GM18519 (cell line): Measurements from ENCODE around the gene TMEM186.
"Not testable (repeated sequence)": the region's sequence is repeated elsewhere in the genome, so short reads cannot be mapped to it uniquely, and the experiment has no call there.

Experiments used
- ATAC-seq: cut with Tn5 transposase; IDR thresholded peaks from one replicate; pipeline ENCODE4 v1.9.1; 2021; ENCODE audit warnings: mild to moderate bottlenecking, moderate library complexity; ENCODE audit not compliant: unreplicated experiment, low FRiP score

Gene TMEM186

DNA sequence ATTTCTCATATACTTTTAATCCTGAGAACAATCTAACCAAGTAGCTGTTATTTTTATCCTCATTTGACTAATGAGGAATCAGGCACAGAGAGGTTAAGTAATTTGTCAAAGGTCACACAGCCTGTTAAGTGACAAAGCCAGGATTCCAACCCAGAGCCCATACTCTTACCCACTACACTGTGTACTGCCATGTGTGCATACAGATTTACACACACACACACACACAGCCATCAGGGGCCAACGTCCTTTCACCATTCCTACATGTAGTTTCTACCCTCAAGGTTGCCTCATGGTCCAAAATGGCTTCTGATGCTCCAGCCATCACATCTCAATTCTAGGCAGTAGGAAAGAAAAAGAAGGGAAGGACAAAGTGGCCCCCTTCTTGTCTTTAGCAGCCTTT, 22.1 kb downstream of the TMEM186 start:
- no peak for ATAC-seq

DNA sequence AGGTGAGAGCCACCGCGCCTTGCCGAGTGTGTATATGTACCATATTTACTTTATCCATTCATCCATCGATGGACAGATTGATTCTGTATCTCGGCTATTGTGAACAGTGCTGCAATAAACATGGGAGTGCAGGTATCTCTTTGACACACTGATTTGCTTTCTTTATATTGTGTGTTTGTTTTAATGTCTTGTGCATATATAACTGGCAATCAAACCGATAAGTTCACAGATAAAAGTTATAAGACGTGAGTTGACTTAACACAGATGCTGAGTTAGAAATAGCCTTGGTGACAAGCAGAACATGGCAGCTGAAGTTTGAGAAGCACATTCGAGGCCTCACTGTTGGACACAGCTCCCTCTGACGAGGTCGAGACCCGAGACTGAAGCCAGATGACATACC, 23.2 kb downstream of the TMEM186 start:
- no peak for ATAC-seq

DNA sequence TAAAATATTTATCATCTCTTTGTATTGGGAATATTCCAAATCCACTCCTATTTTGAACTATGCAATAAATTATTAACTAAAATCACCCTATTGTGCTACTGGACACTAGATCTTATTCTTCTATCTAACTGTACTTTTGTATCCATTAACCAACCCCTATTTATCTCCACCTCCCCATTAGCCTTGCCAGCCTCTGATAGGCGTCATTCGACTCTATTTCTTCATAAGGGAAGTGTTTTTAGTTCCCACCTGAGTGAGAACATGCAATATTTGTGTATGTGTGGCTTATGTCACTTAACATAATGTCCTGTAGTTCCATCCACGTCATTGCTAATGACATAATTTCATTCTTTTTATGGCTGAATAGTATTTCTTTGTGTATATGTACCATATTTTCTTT, 23.9 kb downstream of the TMEM186 start:
- ATAC-seq, result no peak

DNA sequence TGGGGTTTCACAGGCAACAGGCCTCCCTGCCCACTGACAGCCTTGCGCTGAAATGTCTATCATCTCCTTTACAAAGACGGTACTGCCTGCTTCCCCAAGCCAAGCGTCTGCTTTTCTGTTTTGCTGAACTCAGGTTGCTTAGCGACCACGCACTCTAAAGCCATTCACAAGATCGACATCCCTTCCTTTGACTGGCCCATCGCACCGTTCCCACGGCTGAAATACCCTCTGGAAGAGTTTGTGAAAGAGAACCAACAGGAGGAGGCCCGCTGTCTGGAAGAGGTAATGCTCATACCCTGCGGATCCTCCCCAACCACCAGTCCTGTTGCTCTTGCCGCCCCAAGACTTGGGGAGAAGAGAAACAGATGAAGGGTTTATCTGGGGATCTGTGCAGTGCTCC, 28.7 kb downstream of the TMEM186 start:
- no peak for ATAC-seq

DNA sequence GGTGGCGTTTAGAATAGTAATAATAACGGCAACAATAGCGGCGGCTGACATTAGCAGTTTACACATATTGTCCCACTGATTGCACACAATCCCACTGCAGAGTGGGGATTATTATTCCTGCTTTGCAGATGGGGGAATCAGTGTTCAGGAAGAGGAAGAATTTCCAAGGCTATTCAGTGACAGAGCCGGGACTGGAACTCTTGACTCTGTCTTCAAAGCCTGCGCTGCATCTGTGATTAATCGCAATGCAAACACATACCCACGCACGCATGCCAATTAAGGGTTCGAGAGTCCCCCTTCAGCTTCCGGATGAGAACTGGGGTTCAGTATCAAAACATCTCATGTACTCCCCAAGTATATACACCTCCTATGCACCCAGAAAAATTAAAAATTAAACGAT, 29.2 kb downstream of the TMEM186 start:
- no peak for ATAC-seq

DNA sequence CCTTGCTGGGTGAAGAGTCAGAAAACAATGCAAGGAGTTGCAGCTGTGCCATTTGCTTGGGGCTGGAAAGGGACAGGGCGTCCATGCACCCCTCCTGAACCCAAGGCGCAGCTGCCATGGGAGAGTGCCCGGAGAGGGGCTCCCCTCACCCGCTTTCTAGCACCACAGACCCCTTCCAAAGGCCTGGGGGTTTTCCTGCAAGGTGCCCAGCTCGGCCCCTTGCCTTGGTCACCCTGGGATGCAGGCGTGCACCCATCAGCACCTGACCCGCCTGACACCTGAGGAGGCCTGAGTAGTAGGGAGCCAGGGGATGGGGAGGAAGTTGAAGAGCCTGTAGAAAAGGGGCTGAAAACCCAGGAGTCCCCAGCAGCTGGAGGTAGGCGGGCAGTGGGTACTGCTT, 30.3 kb downstream of the TMEM186 start:
- no peak for ATAC-seq

DNA sequence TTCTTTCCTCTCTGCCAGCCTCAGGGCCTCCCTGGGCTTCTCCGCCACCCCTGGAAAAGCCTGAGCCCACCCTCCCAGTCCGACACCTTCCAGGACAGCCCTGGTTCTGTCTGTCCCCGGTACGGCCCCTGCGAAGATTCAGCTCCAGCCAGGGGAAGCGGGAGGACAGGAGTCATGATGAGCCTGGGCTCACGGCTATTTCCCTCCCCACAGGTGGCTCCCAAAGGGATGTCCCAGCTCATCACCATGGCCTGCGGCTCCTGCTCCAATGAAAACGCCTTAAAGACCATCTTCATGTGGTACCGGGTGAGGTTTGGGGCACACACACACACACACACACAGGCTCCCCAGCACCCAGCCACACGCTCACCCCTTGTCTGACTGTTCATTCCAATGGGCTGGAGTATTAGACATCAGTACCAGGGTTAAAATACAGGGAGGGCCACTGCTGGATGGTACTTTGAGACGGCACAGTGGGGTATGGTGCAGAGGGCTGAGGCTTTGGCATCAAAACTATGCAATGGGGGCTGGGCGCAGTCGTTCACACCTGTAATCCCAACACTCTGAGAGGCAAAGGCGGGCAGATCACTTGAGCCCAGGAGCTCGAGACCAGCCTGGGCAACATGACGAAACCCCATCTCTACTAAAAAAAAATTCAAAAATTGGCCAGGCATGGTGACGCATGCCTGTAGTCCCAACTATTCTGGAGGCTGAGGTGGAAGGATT, 32.8 kb downstream of the TMEM186 start:
- no peak for ATAC-seq

DNA sequence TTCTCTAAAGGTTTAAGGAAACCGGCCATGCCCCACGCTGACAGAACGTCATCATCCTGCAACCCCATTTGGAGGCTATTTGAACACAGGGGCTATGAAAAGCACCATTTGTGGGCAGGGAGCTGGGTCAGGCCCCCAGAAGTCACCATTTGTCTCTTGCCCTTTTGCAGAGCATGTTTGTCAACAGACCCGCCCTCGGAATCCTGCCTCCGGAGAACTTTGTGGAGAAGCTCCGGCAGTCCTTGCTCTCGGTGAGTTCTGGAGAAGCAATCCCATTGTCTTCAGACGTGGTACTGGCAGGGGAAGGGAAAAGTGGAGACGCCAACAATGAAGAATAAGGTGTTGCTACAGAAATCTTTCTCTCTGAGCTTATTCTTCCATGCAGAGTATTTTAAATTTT, 33.5 kb downstream of the TMEM186 start:
- ATAC-seq, result no peak

DNA sequence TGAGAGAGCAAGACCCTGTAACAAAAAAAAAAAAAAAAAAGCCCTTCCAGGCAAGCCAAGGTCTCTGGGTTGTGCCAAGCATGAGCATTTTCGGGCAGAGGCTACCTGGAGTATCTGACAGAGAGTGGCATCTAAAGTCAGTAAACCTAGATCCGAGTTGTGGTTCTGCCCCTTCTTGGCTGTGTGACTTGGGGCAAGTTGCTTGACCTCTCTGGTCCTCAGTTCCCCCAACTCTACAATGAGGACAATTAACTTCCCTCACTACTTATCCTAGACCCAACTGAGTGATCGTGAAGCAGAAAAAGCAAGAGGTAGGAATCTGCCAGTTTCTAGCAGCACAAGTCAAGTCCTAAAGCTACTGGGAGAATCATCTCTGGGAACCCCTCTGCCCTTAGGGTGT, 34.4 kb downstream of the TMEM186 start:
- ATAC-seq, result no peak

DNA sequence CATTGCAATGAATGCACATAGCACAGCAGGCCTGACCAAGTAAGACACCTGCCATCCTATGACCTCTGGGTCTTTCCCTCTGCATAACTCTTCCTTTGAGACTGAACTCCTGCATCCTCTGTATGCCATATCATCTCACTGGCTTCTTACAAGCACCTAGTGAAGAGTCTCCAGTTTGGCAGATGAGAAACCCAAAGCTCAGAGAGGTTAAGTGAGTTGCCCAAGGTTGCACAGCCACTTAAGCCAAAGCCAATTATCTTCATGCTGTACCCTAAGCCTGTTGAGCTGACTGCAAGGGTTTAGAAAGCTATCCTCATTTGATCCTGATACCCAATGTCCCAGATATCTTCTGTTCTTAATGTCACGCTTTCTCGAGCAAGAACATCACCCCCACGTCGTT, 35.2 kb downstream of the TMEM186 start:
- ATAC-seq, result no peak

DNA sequence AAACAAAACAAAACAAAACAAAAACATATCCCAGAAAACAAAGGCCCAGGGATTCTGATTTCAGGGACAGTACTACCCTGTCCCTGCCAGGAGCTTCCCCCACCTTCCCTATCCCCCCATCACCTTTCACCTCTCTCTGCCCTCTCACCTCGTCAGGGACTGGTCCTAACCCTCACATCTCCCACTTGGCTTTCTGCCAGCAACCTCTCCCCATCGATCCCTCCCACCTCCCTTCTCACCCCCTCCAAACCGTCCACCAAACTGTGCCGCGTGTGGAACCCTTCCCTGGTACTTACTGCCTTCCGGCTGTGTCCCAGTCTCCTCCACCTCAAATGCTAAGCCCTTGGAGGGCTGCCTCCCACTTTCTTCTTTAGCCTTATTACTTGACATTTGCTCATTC, 36.4 kb downstream of the TMEM186 start:
- ATAC-seq, result no peak

DNA sequence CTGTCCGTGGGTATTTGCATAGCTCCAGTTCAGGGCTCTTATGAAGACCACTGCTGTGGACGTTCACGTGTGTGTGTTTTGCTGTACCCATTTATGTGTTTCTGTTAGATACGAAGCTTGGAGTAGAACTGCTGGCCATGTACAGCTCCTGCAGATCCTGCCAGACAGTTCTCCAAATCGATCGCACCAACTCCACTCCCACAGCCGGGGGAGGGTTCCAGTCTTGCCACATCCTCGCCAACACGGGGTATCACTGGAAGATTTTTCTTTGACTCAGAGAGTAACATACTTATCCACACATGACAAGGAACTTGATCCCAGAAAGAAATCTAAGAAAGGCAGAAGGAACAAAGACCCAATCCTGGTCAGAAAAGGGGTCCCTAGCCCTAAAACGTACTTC, 37.4 kb downstream of the TMEM186 start:
- ATAC-seq, result no peak

DNA sequence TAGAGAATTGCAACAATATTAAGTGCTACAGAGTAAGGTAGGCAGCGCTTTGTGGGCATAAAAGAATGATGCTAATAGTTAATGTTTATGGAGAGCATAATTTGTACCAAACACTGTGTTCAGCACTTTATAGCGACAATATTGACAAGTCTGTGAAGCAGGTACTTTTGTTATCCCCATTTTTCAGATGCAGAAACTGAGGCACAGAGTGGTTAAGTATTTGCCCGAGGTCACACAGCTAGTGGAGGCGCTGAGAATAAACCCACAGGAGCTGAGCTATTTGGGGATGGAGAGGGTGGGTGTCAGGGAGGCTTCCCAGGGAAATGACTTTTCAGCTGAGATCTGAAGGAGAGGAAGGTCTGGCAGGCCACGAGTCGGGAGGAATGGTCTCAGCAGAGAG, 39.4 kb downstream of the TMEM186 start:
- no peak for ATAC-seq

DNA sequence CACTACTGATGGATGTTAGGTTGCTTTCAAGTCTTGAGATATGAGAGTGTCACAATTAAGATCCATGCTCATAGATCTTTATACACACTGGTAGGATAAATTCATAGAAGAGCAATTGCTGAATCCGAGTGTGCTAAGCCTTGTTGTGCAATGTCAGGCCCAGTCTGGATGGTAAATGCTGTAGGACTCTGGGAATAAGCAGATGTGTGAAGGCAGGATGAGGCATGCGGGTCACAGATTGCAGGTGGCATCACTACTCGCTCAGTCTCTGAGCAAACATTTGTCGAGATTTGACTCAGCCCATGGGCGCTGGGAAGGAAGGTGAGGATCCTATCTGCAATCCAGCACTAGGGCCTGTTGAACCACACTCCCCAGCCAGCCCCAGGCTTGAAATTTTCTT, 40.7 kb downstream of the TMEM186 start:
- ATAC-seq, result no peak

DNA sequence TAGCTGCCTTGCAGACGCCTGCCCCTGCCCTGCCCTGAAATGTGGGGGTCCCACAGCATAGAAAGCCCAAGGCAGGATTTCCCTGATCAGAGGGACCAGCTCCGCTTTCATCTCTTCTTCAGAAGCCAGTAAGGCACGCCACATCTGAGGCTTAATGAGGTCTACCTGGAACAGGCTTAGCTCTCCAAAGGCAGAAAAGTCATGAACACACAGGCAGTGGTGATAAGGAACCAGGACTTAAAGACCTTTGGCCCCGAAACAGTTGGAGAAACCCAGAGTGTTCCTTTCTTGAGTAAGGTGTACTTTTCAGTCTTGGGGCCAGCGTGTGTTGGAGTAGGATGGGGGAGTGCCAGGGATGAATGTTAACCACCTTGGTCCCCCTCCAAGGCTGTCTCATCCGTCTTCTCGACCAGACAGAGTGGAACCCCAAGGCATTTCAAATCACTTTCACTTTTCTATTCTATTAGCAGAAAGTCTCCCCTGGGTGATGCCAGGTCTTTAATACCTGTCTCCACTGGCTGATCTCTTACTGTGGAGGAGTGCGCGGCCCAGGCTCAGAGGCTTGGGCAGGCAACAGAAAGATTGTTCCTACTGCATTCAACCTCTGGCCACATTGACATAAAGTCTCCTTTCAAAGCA, 43.9 kb downstream of the TMEM186 start:
- ATAC-seq, result no peak

DNA sequence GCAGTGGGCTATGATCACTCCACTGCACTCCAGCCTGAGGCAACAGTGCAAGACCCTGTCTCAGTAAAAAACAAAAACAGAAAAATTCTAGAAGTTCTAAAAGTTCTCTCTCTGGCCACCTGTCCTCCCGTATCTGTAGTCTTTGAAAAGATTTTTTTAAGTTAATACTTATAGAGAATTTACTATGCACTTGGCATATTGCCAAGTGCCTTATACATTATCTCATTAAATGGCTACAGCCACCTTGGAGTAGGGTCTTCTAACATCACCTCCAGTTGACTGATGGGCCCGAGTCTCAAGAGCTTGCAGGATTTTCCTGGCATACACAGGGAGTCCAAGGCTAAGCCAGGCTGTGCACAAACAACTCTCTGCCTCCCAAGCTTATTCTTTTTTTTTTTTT, 44.7 kb downstream of the TMEM186 start:
- ATAC-seq, result no peak

DNA sequence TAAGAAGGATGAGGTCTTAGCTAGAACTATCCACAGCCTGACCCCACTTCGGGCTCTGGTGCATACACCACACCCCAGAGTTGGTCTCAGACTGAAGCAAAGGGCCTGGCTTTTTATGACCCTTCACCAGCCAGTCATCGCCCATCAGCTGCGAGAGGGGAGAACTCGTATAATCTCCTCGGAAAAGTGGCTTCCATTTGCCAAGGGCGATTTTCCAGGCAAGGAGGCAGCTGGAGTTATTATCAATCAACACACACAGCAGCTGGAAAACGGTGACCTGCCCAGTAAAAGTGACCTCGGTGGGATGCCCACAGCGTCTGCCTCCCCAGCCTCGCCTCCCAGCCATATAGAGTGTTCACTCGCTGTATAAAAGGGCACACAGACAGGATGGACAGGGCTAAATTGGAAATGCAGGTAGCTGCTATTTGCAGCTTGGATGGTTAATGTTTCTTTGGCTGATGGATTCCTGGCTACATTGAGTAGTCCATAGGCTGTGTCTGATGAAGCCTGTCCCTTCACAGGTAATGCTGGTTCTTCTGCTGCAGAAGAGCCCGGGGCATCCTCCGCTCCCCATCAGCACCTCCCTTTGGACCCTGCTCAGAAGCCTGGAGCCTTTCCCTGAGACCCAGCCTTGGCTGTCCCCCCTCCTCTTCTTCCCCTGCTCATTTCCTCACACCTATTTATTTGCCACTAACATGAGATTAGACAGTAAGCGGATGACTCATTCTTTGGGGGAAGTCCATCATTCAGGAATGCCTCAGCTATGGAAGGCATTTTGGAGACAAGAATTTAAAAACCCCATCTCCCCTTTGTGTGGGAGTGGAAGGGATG, 45.7 kb downstream of the TMEM186 start:
- ATAC-seq, result no peak

DNA sequence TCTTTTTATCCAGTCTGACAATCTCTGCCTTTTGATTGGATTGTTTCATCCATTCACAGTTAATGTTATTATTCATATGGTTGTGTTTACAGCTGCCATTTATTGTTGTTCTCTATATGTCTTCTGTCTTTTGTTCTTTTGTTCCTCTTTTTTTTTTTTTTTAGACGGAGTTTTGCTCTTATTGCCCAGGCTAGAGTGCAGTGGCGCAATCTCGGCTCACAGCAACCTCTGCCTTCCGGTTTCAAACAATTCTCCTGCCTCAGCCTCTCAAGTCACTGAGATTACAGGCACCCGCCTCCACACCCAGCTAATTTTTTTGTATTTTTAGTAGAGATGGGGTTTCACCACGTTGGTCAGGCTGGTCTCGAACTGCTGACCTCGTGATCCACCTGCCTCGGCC, 48.5 kb downstream of the TMEM186 start:
- ATAC-seq, result not testable (repeated sequence)
